ENCODE measurements around the gene TPST2.

TPST2 gene

DNA sequence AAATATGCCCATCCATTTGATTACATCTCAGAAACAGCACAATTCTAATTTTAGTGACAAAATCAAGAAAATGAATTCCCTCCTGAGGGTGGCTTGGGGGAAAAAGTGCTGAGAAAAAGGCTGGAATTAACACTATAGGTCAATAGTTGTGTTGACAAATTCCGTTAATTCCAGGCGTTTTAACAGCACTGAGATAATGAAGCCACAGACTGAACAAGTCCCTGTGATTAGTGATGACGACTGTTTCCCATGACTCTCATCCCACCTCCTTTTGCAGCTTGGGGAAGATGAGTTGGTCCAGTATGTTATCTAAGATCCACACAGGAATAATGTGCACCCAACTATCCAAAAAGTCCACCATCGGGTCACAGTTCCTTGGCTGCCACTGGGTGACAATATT, 93.5 kb downstream of the TPST2 start:
- no peak for DNase-seq (ENCODE audit: low read depth in 2 of 2)

GRCh38 chr22:26494506-26494905, 95.4 kb downstream of the TPST2 start:
- no peak for DNase-seq (ENCODE audit: low read depth in 2 of 2)

- no peak for DNase-seq (ENCODE audit: low read depth in 2 of 2)
Measured at GRCh38 chr22:26492220-26492619, 97.7 kb downstream of the TPST2 start.

DNA sequence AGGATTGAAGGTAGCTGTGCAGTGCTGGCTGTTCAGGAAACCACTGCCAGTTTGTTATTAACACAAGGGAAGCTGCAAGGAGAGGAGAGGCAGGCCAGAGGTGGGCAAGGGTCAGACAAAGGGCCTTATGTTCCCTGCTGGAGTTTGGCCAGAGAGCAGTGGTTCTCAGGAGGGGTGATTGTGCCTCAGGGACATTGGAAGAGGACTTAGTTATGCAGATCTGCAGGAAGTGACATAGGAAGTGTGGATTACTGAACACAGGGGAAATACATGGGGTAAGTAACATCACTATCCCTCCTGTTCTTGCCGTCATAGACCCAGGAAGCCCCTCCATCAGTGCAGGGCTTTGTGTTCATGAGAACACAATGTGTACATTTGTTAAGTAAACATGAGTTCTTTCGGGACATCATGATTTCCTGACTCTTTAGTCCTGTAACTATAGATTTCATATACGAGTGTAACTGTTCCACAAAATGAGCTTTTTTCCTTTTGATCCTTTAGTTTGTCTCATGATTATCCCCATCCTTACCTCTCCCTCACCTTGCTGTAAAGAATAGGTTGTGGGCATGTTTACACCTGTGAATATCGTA, 100.4 kb downstream of the TPST2 start:
- DNase-seq (ENCODE audit: low read depth in 2 of 2) = no peak

DNA sequence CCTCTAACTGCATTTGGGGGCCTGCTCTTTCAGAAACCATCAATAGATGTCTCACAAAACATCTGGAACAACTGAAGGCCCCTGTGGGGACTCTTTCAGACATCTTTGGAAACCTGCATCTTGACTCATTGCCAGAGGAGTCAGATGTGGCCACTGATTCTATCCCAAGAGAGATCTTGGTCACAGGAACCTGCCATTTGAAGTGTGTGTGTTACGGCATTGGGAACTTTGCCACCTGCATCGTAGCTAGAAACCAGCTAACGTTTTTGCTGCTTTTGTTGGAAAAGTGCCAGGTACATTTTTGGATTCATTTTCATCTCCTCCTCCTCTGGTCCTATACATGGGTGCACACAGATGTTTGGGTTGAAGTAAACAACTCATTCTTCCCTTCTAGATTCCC, 101.9 kb downstream of the TPST2 start:
- no peak for DNase-seq (ENCODE audit: low read depth in 2 of 2)

- DNase-seq (ENCODE audit: low read depth in 2 of 2) = no peak
Measured at GRCh38 chr22:26486394-26486793, 103.5 kb downstream of the TPST2 start.

DNA sequence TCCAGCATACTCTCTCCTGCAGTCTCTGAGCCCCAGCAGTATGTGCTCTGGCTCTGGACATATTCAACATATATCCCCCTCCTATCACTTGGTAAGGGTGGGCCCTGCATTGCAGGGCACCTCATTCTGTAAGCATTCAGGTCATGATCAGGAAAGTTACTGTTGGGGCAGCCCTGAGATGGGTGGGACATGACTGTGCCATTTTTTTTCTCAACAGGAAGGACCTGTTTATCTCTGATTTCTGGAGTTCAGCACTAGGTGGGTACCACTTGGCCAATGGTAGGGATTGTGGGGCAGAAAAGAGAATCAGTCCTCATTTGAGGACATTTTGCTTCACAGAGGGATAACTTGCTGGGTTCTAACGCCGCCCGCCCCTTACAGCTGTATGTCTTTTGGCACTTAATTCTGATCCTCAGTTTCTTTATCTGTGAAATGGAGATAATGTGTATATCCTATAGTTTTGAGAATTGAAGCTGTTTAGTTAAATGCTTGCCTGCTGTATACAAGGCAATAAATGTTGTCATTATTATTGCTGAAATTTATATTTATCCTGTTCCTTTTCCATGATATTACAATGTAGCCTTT, 104.0 kb downstream of the TPST2 start:
- DNase-seq (ENCODE audit: low read depth in 2 of 2) = no peak

DNA sequence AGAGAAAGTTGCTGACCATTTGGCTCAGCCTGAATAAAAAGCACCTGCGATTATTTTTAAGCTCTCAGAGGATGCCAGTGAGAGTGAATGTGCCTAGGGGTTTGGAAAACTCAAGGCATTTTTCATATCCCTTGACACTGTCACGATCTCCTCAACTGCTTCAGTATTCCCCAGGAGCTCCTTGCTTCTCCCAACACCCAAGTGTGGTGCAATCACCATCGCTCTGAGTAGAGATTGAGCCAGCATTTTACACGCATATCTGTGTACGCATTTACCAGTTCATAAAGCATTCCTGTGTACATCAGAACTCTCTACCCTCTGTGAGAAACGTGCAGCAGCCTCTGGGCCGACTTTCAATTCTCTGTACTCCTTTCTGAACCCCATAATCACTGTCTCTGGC, 104.9 kb downstream of the TPST2 start:
- DNase-seq (ENCODE audit: low read depth in 2 of 2) = no peak

DNA sequence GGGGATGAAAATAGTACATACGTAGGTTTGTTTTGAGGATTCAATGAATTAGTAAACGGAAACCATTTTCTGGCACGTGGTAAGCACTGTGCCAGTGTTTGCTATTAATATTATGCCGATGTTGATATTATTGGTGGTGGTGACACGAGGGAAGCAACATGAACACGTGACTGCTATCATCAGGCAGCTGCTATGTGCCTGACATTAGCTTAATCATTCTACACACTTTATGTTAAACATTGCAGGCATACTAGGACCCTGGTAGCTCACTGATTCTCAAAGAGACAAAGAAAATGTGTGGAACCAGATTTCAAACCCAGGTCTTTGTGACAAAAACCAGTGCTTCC, 105.6 kb downstream of the TPST2 start:
- no peak for DNase-seq (ENCODE audit: low read depth in 2 of 2)

GRCh38 chr22:26483439-26484359, 106.2 kb downstream of the TPST2 start, which contains the start of the genes HPS4 and SRRD:
Gene HPS4, minus strand, starts transcription at chr22:26483783. Its CDS starts 2,021 bp downstream, at chr22:26481762.
Gene SRRD, plus strand, starts transcription at chr22:26483877. Its CDS starts 14 bp downstream, at chr22:26483891.
- DNase-seq (ENCODE audit: low read depth in 2 of 2) = peak; percentile 85 to 89

GRCh38 chr22:26483043-26483438, 106.9 kb downstream of the TPST2 start:
- no peak for DNase-seq (ENCODE audit: low read depth in 2 of 2)

DNA sequence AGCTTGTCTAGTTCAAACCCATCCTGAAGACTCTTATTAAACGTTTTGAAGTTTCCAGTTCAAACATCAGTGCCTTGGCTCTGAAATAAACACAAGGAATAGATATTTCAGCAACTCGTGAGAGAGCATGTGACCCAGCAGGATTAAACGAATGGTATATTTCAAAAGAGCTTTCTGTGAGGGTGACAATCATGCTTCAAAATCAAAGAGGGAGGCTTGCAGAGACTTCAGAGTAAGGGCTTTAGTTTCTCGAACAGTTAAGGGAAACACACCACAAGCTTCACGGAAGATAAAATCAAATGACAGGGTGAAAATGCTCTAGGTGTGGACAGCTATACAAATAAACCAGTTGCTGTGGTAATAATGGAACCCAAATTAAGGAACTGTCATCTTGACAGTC, 107.8 kb downstream of the TPST2 start:
- no peak for DNase-seq (ENCODE audit: low read depth in 2 of 2)

- no peak for DNase-seq (ENCODE audit: low read depth in 2 of 2)
Measured at GRCh38 chr22:26481694-26482093, 108.2 kb downstream of the TPST2 start.

GRCh38 chr22:26481112-26481693, 108.7 kb downstream of the TPST2 start:
- DNase-seq (ENCODE audit: low read depth in 2 of 2) = no peak

DNA sequence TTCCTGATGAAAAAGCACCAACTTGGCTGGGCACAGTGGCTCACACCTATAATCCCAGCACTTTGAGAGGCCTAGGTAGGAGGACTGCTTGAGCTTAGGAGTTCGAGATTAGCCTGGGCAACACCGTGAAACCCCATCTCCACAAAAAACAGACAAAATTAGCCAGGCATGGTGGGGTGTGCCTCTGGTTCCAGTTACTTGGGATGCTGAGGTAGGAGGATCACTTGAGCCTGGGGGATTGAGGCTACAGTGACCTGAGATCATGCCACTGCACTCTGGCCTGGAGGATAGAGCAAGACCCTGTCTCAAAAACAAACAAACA, 109.4 kb downstream of the TPST2 start:
- no peak for DNase-seq (ENCODE audit: low read depth in 2 of 2)

GRCh38 chr22:26479792-26480610, 109.9 kb downstream of the TPST2 start:
- no peak for DNase-seq (ENCODE audit: low read depth in 2 of 2)

- no peak for DNase-seq (ENCODE audit: low read depth in 2 of 2)
Measured at GRCh38 chr22:26479043-26479791, 110.7 kb downstream of the TPST2 start.

- DNase-seq (ENCODE audit: low read depth in 2 of 2) = no peak
Measured at GRCh38 chr22:26477341-26477731, 112.6 kb downstream of the TPST2 start.

DNA sequence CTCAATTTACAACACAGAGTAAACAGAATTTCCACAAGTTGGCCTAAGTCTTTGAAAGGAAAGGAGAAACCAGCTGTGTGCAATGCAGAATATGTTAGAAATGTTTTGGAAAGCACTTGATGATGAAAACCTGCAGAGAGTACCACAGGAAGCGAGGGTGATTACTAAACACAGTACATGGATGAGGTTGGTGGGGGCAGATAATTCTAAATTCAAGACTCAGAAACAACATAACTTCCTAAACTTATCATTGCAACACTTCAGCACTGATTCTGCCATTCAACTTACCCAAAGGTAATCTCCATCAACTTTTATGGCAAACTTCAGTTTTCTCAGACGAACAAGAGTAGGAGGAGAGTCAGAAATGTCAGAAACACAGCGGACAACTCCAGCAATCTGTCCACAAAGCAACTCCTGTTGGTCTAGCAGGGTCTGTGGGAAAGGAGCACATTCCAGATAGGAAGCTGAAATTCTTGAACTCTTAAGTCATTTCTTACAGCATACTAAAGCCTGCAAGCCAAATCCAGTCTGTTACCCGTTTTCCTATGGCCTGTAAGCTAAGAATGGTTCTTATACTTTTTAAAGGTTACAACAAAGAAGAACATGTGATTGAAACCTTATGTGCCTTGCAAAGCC, 113.1 kb downstream of the TPST2 start:
- DNase-seq (ENCODE audit: low read depth in 2 of 2) = no peak

DNA sequence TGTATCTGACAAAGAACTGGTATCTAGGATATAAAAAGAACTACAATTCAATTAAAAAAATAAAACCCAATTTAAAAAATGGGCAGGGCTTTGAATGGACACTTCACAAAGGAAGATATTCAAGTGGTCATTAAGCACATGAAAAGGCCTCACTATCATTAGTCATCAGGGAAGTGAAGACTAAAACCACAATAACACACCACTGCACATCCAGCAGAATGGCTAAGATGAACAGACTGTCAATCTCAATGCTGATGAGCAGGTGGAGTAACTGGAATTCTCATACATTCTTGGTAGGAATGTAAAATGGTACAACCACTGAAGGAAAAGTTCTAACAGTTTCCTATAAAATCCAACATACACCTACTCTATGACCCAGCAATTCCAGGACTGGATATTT, 115.2 kb downstream of the TPST2 start:
- no peak for DNase-seq (ENCODE audit: low read depth in 2 of 2)

Data from stimulated activated CD8-positive, alpha-beta memory T cell treated with anti-CD3 and anti-CD28 coated beads, Interleukin-15, amount 100 ng/mL, for 48 hours (primary cell).